Stimulated activated CD4-positive, alpha-beta T cell treated with anti-CD3 and anti-CD28 coated beads, Interleukin-4, amount 100 ng/mL, for 24 hours (primary cell): ENCODE results near the gene MARVELD3.
"Not testable (repeated sequence)": the region's sequence is repeated elsewhere in the genome, so short reads cannot be mapped to it uniquely, and the experiment has no call there.

ENCODE experiments used
- DNase-seq: peaks from one replicate; pipeline ENCODE4 v3.0.0-alpha.2; 2020

The MARVELD3 gene

DNA sequence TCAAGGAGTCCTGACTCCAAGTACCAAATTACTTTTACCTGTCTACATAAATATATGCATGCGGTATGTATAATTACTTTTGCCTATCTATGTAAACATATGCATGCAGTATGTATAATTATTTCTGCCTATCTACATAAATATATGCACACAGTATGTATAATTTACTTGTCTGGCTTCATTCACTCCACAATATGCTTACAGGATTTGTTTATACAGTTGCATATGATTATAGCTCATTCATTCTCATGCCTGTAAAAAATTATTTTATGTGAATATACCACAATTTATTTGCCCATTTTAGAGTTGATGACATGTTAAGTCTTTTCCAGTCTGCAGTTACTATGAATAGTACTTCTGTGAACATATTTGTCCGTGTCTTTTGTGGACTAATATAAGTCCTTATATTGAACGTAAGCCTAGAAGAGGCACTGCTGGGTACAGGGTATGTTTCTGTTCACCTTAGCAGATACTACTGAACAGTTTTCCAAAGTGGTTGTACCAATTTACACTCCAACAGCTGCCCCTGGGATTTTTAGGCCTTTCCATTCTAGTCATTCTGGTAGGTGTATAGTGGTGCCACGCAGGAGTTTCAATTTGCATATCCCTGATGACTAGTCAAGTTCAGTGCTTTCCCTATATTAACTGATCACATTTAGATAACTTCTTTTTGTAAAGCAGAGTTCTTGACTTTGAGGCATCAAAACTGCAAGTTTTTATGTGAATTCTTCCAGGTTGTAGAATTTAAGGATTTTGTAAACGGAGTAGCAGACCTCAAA, 47.0 kb downstream of the MARVELD3 start:
- no peak for DNase-seq

GRCh38 chr16:71673582-71673973, 47.6 kb downstream of the MARVELD3 start:
- DNase-seq = no peak

DNA sequence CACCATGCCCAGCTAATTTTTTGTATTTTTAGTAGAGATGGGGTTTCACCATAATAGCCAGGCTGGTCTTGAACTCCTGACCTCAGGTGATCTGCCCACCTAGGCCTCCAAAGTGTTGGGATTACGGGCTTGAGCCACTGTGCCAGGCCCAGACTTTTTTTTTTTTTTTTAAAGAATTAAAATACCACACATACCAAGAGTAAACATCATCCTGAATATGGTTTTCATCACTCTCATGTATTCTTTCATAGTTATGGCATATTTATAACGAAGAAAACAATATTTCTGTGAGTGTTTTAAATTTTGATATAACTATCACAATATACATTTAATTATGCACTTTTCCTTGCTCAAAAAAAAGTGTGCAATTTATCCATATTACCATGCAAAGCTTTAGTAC, 48.2 kb downstream of the MARVELD3 start:
- no peak for DNase-seq

- no peak for DNase-seq
Observed at GRCh38 chr16:71675380-71675779, 49.4 kb downstream of the MARVELD3 start.

DNA sequence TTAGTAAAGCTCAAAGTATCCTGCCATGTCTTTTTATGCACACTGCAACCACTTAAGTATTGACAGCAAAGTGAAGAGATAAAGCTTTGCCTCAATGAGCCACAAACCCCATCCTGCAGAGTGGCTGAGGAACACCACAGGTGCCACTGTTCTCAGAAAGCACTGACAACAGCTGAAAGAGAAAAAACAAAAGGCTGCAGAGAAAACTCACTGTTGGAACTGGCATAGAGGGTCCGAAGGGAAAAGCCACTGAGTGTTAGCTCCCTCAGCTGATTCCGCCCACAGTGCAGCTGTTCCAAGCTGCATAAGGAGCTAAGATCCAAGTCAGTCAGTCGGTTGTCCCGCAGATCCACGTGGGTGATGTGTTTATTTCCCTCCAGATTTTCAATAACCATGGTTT, 50.3 kb downstream of the MARVELD3 start:
- no peak for DNase-seq

DNA sequence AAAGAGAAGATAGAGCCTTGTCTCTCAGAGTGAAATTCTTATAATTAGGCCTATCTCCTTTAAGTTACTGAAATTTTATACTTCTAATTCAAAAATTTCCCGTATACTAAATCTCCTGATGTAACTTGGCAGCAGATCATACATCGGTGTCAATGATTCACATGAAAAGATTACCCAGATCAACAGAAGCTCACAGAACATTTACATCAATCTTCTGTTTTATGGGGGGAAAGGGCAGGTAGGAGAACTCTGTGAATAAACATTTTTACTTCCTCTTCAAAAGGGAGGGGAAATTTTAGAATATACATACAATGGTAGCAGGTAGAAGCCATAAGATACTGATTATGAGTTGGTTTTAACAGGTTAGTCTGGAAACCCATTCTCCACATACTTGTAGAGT, 55.4 kb downstream of the MARVELD3 start:
- DNase-seq = no peak

GRCh38 chr16:71684280-71684679, 58.3 kb downstream of the MARVELD3 start:
- not testable (repeated sequence) for DNase-seq
